Naive thymus-derived CD4-positive, alpha-beta T cell (primary cell): ENCODE measurements around the gene USP4. TPM values are rescaled to one million over a fixed set of nuclear protein-coding genes. Genes with fewer than 3 reads are reported as not detected.
A peak's percentile ranks its signal among the peaks of the same experiment; 100 is the strongest.

Experiments
- ATAC-seq: fragments of 150-1000 bp; cut with Tn5 transposase; 2 replicates; pipeline ENCODE4 v1.10.0; 2021; ENCODE audit warnings: mild to moderate bottlenecking, moderate library complexity
- CTCF ChIA-PET: fragments of 350-600 bp; sonication (Branson Sonifier 250); formaldehyde crosslinking; loops from one replicate; lab custom pipeline; 2021; ENCODE audit warnings: antibody characterized with exemption; lab: Charles Lee
- POLR2A ChIA-PET: fragments of 350-600 bp; sonication (Branson Sonifier 250); formaldehyde crosslinking; loops from one replicate; lab custom pipeline; 2021; ENCODE audit warnings: antibody characterized with exemption, inconsistent platforms; lab: Charles Lee
- DNase-seq, 9 donors: peaks; one replicate each; pipeline versions ENCODE4 v3.0.0 to v3.0.0-alpha.2; 2020 to 2022; ENCODE audit warnings: mixed read lengths in 1 of 9
- H3K27ac ChIP-seq: one replicate; pipeline ENCODE4 v1.7.0; 2013; ENCODE audit warnings: mild to moderate bottlenecking, low read depth, low read length, moderate library complexity
- H3K27me3 ChIP-seq, 2 donors: one replicate each; pipeline ENCODE4 v1.7.0; 2013; ENCODE audit warnings: low read length in 2 of 2, mild to moderate bottlenecking in 2 of 2, moderate library complexity in 2 of 2; ENCODE audit not compliant: control insufficient read depth in 2 of 2, insufficient read depth in 2 of 2
- H3K36me3 ChIP-seq, 3 experiments: 1 replicate in 2 of 3; 2 replicates in 1 of 3; pipeline ENCODE4 v1.7.0; 2013; ENCODE audit warnings: low read length in 3 of 3, mild to moderate bottlenecking in 3 of 3, moderate library complexity in 1 of 3; ENCODE audit not compliant: insufficient read depth in 3 of 3, control insufficient read depth in 2 of 3
- H3K4me1 ChIP-seq, 2 donors: one replicate each; pipeline ENCODE4 v1.7.0; 2013; ENCODE audit warnings: low read length in 2 of 2, mild to moderate bottlenecking in 2 of 2, moderate library complexity in 1 of 2; ENCODE audit not compliant: control insufficient read depth in 2 of 2, insufficient read depth in 2 of 2
- H3K4me3 ChIP-seq: 2 replicates; pipeline ENCODE4 v1.7.0; 2013; ENCODE audit warnings: mild to moderate bottlenecking, low read length
- H3K9me3 ChIP-seq, 3 experiments: 1 replicate in 2 of 3; 2 replicates in 1 of 3; pipeline ENCODE4 v1.7.0; 2013; ENCODE audit warnings: low read length in 3 of 3; ENCODE audit not compliant: control insufficient read depth in 2 of 3
- H3K27ac Mint-ChIP-seq, 9 donors: one replicate each; pipeline ENCODE4 v1.8.0; 2020 to 2022; ENCODE audit warnings: mixed read lengths in 9 of 9, mild to moderate bottlenecking in 8 of 9, moderate library complexity in 5 of 9, inconsistent platforms in 2 of 9
- H3K27me3 Mint-ChIP-seq, 5 donors: one replicate each; pipeline ENCODE4 v1.8.0; 2021 to 2022; ENCODE audit warnings: mixed read lengths in 5 of 5, mild to moderate bottlenecking in 1 of 5
- H3K36me3 Mint-ChIP-seq, 5 donors: one replicate each; pipeline ENCODE4 v1.8.0; 2020 to 2022; ENCODE audit warnings: mixed read lengths in 5 of 5, mild to moderate bottlenecking in 3 of 5, inconsistent platforms in 1 of 5
- H3K4me1 Mint-ChIP-seq, 7 donors: one replicate each; pipeline ENCODE4 v1.8.0; 2020 to 2022; ENCODE audit warnings: mixed read lengths in 7 of 7, mild to moderate bottlenecking in 3 of 7, inconsistent platforms in 1 of 7
- H3K4me3 Mint-ChIP-seq, 10 donors: one replicate each; pipeline ENCODE4 v1.8.0; 2020 to 2022; ENCODE audit warnings: mild to moderate bottlenecking in 10 of 10, mixed read lengths in 10 of 10, moderate library complexity in 6 of 10, inconsistent platforms in 2 of 10
- H3K9me3 Mint-ChIP-seq, 11 donors: one replicate each; pipeline ENCODE4 v1.8.0; 2020 to 2022; ENCODE audit warnings: mixed read lengths in 11 of 11, mild to moderate bottlenecking in 4 of 11, inconsistent platforms in 1 of 11, moderate library complexity in 1 of 11
- intact Hi-C, 2 donors: fragments of 100-400 bp; cut with micrococcal nuclease; formaldehyde crosslinking; loops; one replicate each; pipeline ENCODE4 v1.15.1; 2023
- polyA plus RNA-seq, 2 donors: library from polyadenylated mRNA; unstranded; fragments of 300-500 nt; fragmentation: Illumina TruSeq; gene quantifications; one replicate each; pipeline ENCODE4 v1.2.3, GENCODE V29; 2021
- total RNA-seq, 6 experiments: library from RNA in 5 of 6; stranded (reverse) in 5 of 6; gene quantifications; 1 replicate in 5 of 6; 2 replicates in 1 of 6; pipeline ENCODE4 v1.2.3 and lab custom pipeline; 2021 to 2026

The USP4 gene
- total and polyA plus RNA-seq, 7 experiments from 2014 or later: 54.6 to 135 (median 100) TPM

GRCh38 chr3:49386056-49386756 lies 46.4 kb upstream of the USP4 start:
- DNase-seq (no peak), ATAC-seq (peak; percentile 45)
- H3K4me1 ChIP-seq: peaks cover 11 to 16% of the 10 kb centered on the region in 2 donors
- Mint-ChIP-seq H3K27ac (peak overlapping the region; percentile 10 to 89 (median 70)), H3K36me3 (peaks cover 0 to 9% (median 4%) of the 10 kb centered on the region in 5 donors), H3K4me1 (peaks cover 28 to 82% (median 48%) of the 10 kb centered on the region in 7 donors), H3K4me3 (peak overlapping the region in 7 of 10 donors; percentile 11 to 65 (median 29)), H3K27me3 (no peaks in the 10 kb centered on the region), H3K9me3 (no peaks in the 10 kb centered on the region)
- peak overlapping the region; percentile 37 for H3K27ac ChIP-seq
- CTCF ChIA-PET: no interaction called here
- intact Hi-C loops: no loop called here
- H3K4me3 ChIP-seq: no peak overlapping the region
- no peaks in the 10 kb centered on the region for H3K27me3 ChIP-seq
- no peaks in the 10 kb centered on the region for H3K9me3 ChIP-seq
- POLR2A ChIA-PET: interaction anchor here (0.6 kb wide), 1 partner anchor 284 kb away, joined by 3 read pairs; no protein-coding TSS in a partner anchor
- peaks cover 0 to 4% (median 0%) of the 10 kb centered on the region in 3 experiments for H3K36me3 ChIP-seq

GRCh38 chr3:49385617-49386016 lies 45.8 kb upstream of the USP4 start:
- no peak overlapping the region for H3K4me3 ChIP-seq
- ATAC-seq (no peak), DNase-seq (no peak)
- POLR2A ChIA-PET: no interaction called here
- H3K4me1 ChIP-seq: peaks cover 11 to 15% of the 10 kb centered on the region in 2 donors
- CTCF ChIA-PET: no interaction called here
- Mint-ChIP-seq H3K36me3 (peaks cover 0 to 9% (median 4%) of the 10 kb centered on the region in 5 donors), H3K4me1 (peaks cover 28 to 84% (median 47%) of the 10 kb centered on the region in 7 donors), H3K27me3 (no peaks in the 10 kb centered on the region), H3K9me3 (no peaks in the 10 kb centered on the region), H3K27ac (peak overlapping the region in 8 of 9 donors; percentile 37 to 76 (median 62)), H3K4me3 (peak overlapping the region in 2 of 10 donors; percentile 11 to 34)
- H3K36me3 ChIP-seq: peaks cover 0 to 4% (median 0%) of the 10 kb centered on the region in 3 experiments
- H3K9me3 ChIP-seq: no peaks in the 10 kb centered on the region
- H3K27me3 ChIP-seq: no peaks in the 10 kb centered on the region
- peak overlapping the region; percentile 37 for H3K27ac ChIP-seq
- intact Hi-C loops: no loop called here

- no peak overlapping the region for H3K27ac ChIP-seq
- peaks cover 19 to 22% of the 10 kb centered on the region in 2 donors for H3K4me1 ChIP-seq
- ChIA-PET POLR2A (no interaction called here), CTCF (no interaction called here)
- peak overlapping the region in 6 of 9 donors; percentile 31 to 86 (median 52) for H3K27ac Mint-ChIP-seq
- intact Hi-C loops: no loop called here
- H3K4me3 Mint-ChIP-seq: peak overlapping the region in 3 of 10 donors; percentile 4 to 48 (median 8)
- no peak for DNase-seq
- peaks cover 0 to 10% (median 5%) of the 10 kb centered on the region in 5 donors for H3K36me3 Mint-ChIP-seq
- no peaks in the 10 kb centered on the region for H3K9me3 Mint-ChIP-seq
- ATAC-seq: no peak
- H3K27me3 Mint-ChIP-seq: no peaks in the 10 kb centered on the region
- H3K9me3 ChIP-seq: no peaks in the 10 kb centered on the region
- H3K27me3 ChIP-seq: no peaks in the 10 kb centered on the region
- H3K4me1 Mint-ChIP-seq: peaks cover 31 to 86% (median 61%) of the 10 kb centered on the region in 7 donors
- no peak overlapping the region for H3K4me3 ChIP-seq
- H3K36me3 ChIP-seq: no peaks in the 10 kb centered on the region
Observed at GRCh38 chr3:49383387-49383786, 43.5 kb upstream of the USP4 start.

- DNase-seq: no peak
- Histone ChIP-seq H3K36me3 (peaks cover 3 to 26% (median 11%) of the 10 kb centered on the region in 3 experiments), H3K4me3 (no peak overlapping the region), H3K27ac (no peak overlapping the region), H3K4me1 (peaks cover 6 to 11% of the 10 kb centered on the region in 2 donors), H3K27me3 (no peaks in the 10 kb centered on the region), H3K9me3 (no peaks in the 10 kb centered on the region)
- POLR2A ChIA-PET: no interaction called here
- Mint-ChIP-seq H3K27ac (peak overlapping the region in 7 of 9 donors; percentile 25 to 76 (median 56)), H3K4me3 (peak overlapping the region in 3 of 10 donors; percentile 13 to 40 (median 36)), H3K36me3 (peaks cover 0 to 22% (median 10%) of the 10 kb centered on the region in 5 donors), H3K27me3 (no peaks in the 10 kb centered on the region), H3K9me3 (no peaks in the 10 kb centered on the region), H3K4me1 (peaks cover 22 to 65% (median 43%) of the 10 kb centered on the region in 7 donors)
- ATAC-seq: no peak
- CTCF ChIA-PET: no interaction called here
- intact Hi-C loops: no loop called here
Observed at GRCh38 chr3:49378249-49378895, 38.5 kb upstream of the USP4 start.

- Histone ChIP-seq H3K4me1 (peaks cover 6 to 11% of the 10 kb centered on the region in 2 donors), H3K4me3 (no peak overlapping the region), H3K27ac (no peak overlapping the region), H3K36me3 (peaks cover 3 to 35% (median 18%) of the 10 kb centered on the region in 3 experiments), H3K27me3 (no peaks in the 10 kb centered on the region), H3K9me3 (no peaks in the 10 kb centered on the region)
- ChIA-PET POLR2A (interaction anchor here (0.6 kb wide), 1 partner anchor 1014 kb away, joined by 3 read pairs; no protein-coding TSS in a partner anchor), CTCF (no interaction called here)
- Mint-ChIP-seq H3K27ac (peak overlapping the region in 8 of 9 donors; percentile 24 to 83 (median 44)), H3K4me3 (peak overlapping the region in 2 of 10 donors; percentile 4 to 21), H3K36me3 (peaks cover 0 to 26% (median 15%) of the 10 kb centered on the region in 5 donors), H3K9me3 (no peaks in the 10 kb centered on the region), H3K4me1 (peaks cover 21 to 63% (median 48%) of the 10 kb centered on the region in 7 donors), H3K27me3 (no peaks in the 10 kb centered on the region)
- DNase-seq (peak in 2 of 9 donors; percentile 34 to 48), ATAC-seq (peak; percentile 59)
- intact Hi-C loops: no loop called here
Observed at GRCh38 chr3:49377483-49377882, 37.6 kb upstream of the USP4 start.

GRCh38 chr3:49371946-49372345 lies 32.1 kb upstream of the USP4 start:
- H3K4me1 ChIP-seq: no peaks in the 10 kb centered on the region
- H3K4me3 ChIP-seq: no peak overlapping the region
- Mint-ChIP-seq H3K4me3 (no peak overlapping the region), H3K4me1 (peaks cover 3 to 41% (median 23%) of the 10 kb centered on the region in 7 donors), H3K27me3 (no peaks in the 10 kb centered on the region), H3K27ac (peak overlapping the region in 2 of 9 donors; percentile 58 to 86), H3K36me3 (peaks cover 0 to 43% (median 22%) of the 10 kb centered on the region in 5 donors), H3K9me3 (no peaks in the 10 kb centered on the region)
- no peaks in the 10 kb centered on the region for H3K9me3 ChIP-seq
- CTCF ChIA-PET: no interaction called here
- H3K27me3 ChIP-seq: no peaks in the 10 kb centered on the region
- H3K36me3 ChIP-seq: peaks cover 3 to 74% (median 21%) of the 10 kb centered on the region in 3 experiments
- intact Hi-C loops: no loop called here
- ATAC-seq (no peak), DNase-seq (no peak)
- POLR2A ChIA-PET: no interaction called here
- no peak overlapping the region for H3K27ac ChIP-seq
